Effector memory CD4-positive, alpha-beta T cell (primary cell): ENCODE results near the gene UBL3.
A peak's percentile ranks its signal among the peaks of the same experiment; 100 is the strongest.

Experiments used
- DNase-seq, 3 donors: peaks; one replicate each; pipeline ENCODE4 v3.0.0-alpha.2; 2020
- H3K27ac ChIP-seq: 2 replicates; pipeline ENCODE4 v1.7.0; 2013; ENCODE audit warnings: mild to moderate bottlenecking, low read length, moderate library complexity; ENCODE audit not compliant: insufficient read depth, poor library complexity, severe bottlenecking
- H3K27me3 ChIP-seq: replicated peaks from 2 replicates; pipeline ENCODE4 v1.7.0; 2013; ENCODE audit warnings: mild to moderate bottlenecking, low read length; ENCODE audit not compliant: insufficient read depth, control insufficient read depth, poor library complexity, severe bottlenecking
- H3K36me3 ChIP-seq: 2 replicates; pipeline ENCODE4 v1.7.0; 2013; ENCODE audit warnings: mild to moderate bottlenecking, low read length, moderate library complexity; ENCODE audit not compliant: control insufficient read depth, insufficient read depth
- H3K4me1 ChIP-seq: 2 replicates; pipeline ENCODE4 v1.7.0; 2013; ENCODE audit warnings: low read length, mild to moderate bottlenecking; ENCODE audit not compliant: control insufficient read depth, insufficient read depth, poor library complexity, severe bottlenecking
- H3K4me3 ChIP-seq: 2 replicates; pipeline ENCODE4 v1.7.0; 2013; ENCODE audit warnings: low read length, low read depth, mild to moderate bottlenecking; ENCODE audit not compliant: insufficient read depth, poor library complexity, severe bottlenecking
- H3K9me3 ChIP-seq: 2 replicates; pipeline ENCODE4 v1.7.0; 2013; ENCODE audit warnings: mild to moderate bottlenecking, low read length, moderate library complexity; ENCODE audit not compliant: control insufficient read depth

The UBL3 gene

GRCh38 chr13:29858667-29859066 lies 8.2 kb upstream of the UBL3 start:
- no peak overlapping the region for H3K4me3 ChIP-seq
- H3K27me3 ChIP-seq: peaks cover 4% of the 10 kb centered on the region
- no peak overlapping the region for H3K27ac ChIP-seq
- H3K9me3 ChIP-seq: no peaks in the 10 kb centered on the region
- H3K36me3 ChIP-seq: no peaks in the 10 kb centered on the region
- no peaks in the 10 kb centered on the region for H3K4me1 ChIP-seq
- DNase-seq: no peak

DNA sequence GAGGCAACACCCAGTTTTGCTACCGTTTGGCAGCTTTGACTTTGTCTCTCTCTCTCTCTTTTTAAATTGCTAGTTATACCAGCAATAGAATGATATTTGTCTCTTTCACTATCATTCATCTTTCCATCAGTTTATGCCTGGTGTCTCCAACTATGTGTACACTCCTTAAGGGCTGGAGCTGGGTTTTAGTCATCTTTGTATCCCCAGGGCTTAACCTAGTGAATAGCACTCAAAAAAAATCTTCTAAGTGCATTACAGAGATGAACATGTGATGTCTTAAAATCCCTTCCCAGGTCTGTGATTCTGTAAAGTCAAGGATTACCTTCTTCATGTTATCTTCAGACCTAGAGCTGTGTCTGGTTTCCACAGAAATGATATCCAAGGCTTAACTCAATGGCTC lies 7.8 kb upstream of the UBL3 start:
- H3K4me3 ChIP-seq: no peak overlapping the region
- no peak for DNase-seq
- no peaks in the 10 kb centered on the region for H3K36me3 ChIP-seq
- no peaks in the 10 kb centered on the region for H3K27me3 ChIP-seq
- no peak overlapping the region for H3K27ac ChIP-seq
- H3K9me3 ChIP-seq: no peaks in the 10 kb centered on the region
- H3K4me1 ChIP-seq: no peaks in the 10 kb centered on the region

- H3K36me3 ChIP-seq: no peaks in the 10 kb centered on the region
- H3K27me3 ChIP-seq: no peaks in the 10 kb centered on the region
- no peak overlapping the region for H3K27ac ChIP-seq
- no peaks in the 10 kb centered on the region for H3K4me1 ChIP-seq
- H3K4me3 ChIP-seq: no peak overlapping the region
- DNase-seq: no peak
- H3K9me3 ChIP-seq: no peaks in the 10 kb centered on the region
Observed at GRCh38 chr13:29857085-29857484, 6.7 kb upstream of the UBL3 start.

- no peak overlapping the region for H3K27ac ChIP-seq
- H3K4me3 ChIP-seq: no peak overlapping the region
- no peaks in the 10 kb centered on the region for H3K9me3 ChIP-seq
- no peak for DNase-seq
- no peaks in the 10 kb centered on the region for H3K27me3 ChIP-seq
- no peaks in the 10 kb centered on the region for H3K36me3 ChIP-seq
- no peaks in the 10 kb centered on the region for H3K4me1 ChIP-seq
Observed at GRCh38 chr13:29856426-29856825, 6.0 kb upstream of the UBL3 start.

GRCh38 chr13:29855784-29856183 lies 5.4 kb upstream of the UBL3 start:
- Histone ChIP-seq H3K36me3 (no peaks in the 10 kb centered on the region), H3K27me3 (no peaks in the 10 kb centered on the region), H3K9me3 (no peaks in the 10 kb centered on the region), H3K27ac (no peak overlapping the region), H3K4me1 (no peaks in the 10 kb centered on the region), H3K4me3 (no peak overlapping the region)
- no peak for DNase-seq

DNA sequence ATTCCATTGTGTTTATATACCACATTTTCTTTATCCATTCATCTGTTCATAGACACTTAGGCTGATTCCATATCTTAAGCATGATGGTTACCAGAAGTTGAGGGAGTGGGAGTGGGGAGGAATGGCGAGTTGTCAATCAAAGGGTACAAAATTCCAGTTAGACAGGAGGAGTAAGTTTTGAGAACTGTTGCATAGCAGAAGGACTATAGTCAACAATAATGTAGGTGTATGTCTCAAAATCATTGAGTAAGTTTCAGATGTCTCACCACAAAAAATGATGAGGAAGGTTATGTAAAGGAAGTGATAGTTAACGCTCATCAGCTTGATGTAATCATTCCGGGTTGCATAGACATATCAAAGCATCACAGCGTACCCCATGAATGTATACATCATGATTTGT lies 4.6 kb upstream of the UBL3 start:
- Histone ChIP-seq H3K4me3 (no peak overlapping the region), H3K4me1 (no peaks in the 10 kb centered on the region)
- no peak for DNase-seq

GRCh38 chr13:29853131-29853530 lies 2.7 kb upstream of the UBL3 start:
- H3K27me3 ChIP-seq: no peaks in the 10 kb centered on the region
- H3K4me3 ChIP-seq: no peak overlapping the region
- no peaks in the 10 kb centered on the region for H3K4me1 ChIP-seq
- no peak overlapping the region for H3K27ac ChIP-seq
- no peaks in the 10 kb centered on the region for H3K9me3 ChIP-seq
- no peaks in the 10 kb centered on the region for H3K36me3 ChIP-seq
- DNase-seq: no peak

More for the DNA sequence above, 4.6 kb upstream of the UBL3 start:
- H3K27ac ChIP-seq: no peak overlapping the region
- no peaks in the 10 kb centered on the region for H3K27me3 ChIP-seq
- H3K9me3 ChIP-seq: no peaks in the 10 kb centered on the region
- H3K36me3 ChIP-seq: no peaks in the 10 kb centered on the region

- H3K27me3 ChIP-seq: no peaks in the 10 kb centered on the region
- no peak for DNase-seq
- peaks cover under 1% of the 10 kb centered on the region for H3K4me1 ChIP-seq
- H3K36me3 ChIP-seq: no peaks in the 10 kb centered on the region
- no peak overlapping the region for H3K27ac ChIP-seq
- H3K4me3 ChIP-seq: no peak overlapping the region
- H3K9me3 ChIP-seq: no peaks in the 10 kb centered on the region
Observed at GRCh38 chr13:29852472-29853054, 2.1 kb upstream of the UBL3 start.

GRCh38 chr13:29849731-29850212 lies 645 bp downstream of the UBL3 start:
- Histone ChIP-seq H3K4me3 (peak overlapping the region; percentile 98), H3K36me3 (no peaks in the 10 kb centered on the region), H3K4me1 (peaks cover 9% of the 10 kb centered on the region), H3K27ac (peak overlapping the region; percentile 94), H3K27me3 (no peaks in the 10 kb centered on the region), H3K9me3 (no peaks in the 10 kb centered on the region)
- DNase-seq: peak; percentile 9 to 24 (median 18)

DNA sequence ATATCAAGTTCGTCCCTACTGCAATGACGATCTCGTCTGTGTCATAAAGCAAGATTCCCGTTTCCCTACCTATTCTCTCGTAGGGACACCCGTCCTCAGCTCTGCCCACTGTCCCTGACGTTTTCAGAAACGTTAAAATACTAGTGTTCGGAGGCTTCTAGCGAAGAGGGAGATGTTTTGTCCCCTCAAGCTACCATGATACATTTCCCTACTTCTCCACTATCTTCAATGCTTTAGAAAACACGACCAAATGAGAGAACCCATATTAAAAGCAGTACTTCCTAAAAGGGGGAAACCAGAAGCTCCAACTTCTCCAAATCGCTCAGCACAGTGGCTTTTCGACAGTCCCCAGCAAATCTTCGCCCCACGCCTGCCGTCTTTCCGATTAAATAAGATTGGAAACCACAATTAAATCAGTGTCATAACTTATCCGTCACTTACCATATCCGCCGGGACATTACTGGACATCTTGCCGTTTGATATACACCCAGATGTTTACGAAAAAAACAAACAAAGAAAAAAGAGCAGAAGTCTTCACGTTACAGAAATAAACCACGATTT lies 1.3 kb downstream of the UBL3 start:
- Histone ChIP-seq H3K9me3 (no peaks in the 10 kb centered on the region), H3K36me3 (no peaks in the 10 kb centered on the region), H3K4me3 (peak overlapping the region; percentile 98), H3K27ac (peak overlapping the region; percentile 94), H3K4me1 (peaks cover 9% of the 10 kb centered on the region), H3K27me3 (no peaks in the 10 kb centered on the region)
- peak in 2 of 3 donors; percentile 11 to 16 for DNase-seq
